ENCODE data around the gene ADGRD1.

Gene ADGRD1

GRCh38 chr12:131008913-131009270, 55.2 kb downstream of the ADGRD1 start:
- DNase-seq, result no peak

GRCh38 chr12:131009595-131010395, 56.1 kb downstream of the ADGRD1 start:
- DNase-seq, result no peak

DNA sequence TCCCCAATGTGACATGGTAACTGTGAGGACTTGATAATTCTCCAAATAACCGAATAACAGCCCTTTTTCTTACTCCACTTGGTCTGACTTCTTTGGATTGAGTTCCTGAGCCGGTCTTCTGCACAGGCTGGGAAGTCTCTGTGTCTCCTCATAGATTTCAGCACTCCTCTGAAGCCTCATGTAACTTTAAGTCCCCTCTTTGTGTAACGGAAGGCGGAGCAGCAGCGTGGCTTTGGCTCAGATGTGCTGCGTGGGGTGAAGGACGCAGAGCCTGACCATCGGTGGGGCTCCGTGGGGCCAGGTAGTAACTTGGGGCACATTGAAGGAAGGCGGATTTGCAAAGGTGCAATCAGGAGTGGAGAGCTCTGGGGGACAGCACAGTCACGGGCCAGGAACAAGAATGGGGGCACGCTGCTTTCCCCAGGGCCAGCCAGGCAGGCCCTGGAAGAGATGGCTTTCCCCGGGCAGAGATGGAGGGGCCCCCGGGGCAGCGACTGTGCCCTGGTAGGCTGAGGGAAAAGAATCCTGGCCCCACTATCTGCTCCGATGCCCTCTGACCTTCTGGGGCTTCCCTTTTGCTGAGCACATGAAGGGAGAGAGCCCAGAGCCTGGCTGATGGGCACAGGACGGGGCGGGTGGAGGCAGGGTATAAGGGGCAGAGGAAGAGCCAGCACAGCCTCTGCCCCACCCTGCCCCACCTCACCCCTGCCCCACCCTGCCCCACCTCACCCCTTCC, 56.9 kb downstream of the ADGRD1 start:
- no peak for DNase-seq

GRCh38 chr12:131011165-131012079, 57.7 kb downstream of the ADGRD1 start:
- DNase-seq, result no peak

DNA sequence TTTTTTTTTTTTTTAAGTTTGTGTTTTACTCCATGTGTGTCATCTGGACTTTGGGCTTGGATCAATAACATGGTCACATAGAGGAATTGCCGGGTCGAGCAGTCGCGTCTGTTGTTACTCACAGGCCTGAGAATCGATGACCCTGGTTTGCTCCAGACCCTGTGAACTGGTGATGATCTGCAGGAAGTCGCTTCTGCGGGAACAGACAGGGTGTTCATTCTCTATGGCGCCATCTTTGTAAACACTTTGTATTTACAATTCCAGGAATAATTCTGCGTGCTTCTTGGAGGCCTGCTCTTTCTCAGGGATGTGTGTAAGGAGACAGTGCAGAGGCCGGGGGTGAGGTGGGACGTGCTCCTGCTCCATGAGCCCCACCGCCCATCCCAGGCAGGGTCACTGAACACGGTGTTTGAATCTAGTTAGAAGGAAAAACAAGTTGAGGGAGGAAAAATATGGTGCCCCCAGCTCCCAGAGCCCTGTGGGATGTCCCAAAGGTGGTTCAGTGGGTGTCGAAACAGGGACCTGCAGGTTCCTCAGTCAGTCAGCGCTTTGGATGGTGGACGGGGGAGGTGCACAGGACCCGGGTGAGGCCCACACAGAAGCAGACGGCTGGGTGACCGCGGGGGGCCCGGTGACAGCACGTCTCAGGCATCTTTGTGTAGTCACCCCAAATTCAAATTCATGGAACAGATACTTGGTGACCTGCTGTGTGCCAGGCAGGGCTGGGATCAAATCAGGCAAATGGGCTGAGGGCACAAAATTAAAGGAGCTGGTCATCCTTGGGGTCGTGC, 58.8 kb downstream of the ADGRD1 start:
- DNase-seq, result no peak

DNA sequence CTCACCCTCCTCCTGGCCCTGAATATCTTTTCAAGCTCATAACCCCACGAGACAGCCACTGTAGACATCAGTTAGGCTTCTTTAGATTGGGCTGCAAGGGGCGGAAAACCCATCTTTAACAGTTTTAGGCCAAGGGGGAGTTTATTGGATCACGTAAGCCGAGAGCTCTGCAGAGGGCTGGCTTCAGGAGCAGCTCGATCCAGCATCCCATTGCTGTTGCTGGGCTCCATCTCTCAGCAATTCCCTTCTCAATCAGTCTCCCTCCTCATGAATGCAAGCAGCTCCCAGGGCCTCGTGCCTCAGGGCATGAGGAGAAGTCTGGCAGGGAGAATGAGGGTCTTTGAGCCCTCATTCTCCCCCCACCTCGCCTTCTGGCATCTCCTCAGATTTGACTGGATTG, 59.4 kb downstream of the ADGRD1 start:
- no peak for DNase-seq

- no peak for DNase-seq
Observed at GRCh38 chr12:131014343-131014742, 60.6 kb downstream of the ADGRD1 start.

DNA sequence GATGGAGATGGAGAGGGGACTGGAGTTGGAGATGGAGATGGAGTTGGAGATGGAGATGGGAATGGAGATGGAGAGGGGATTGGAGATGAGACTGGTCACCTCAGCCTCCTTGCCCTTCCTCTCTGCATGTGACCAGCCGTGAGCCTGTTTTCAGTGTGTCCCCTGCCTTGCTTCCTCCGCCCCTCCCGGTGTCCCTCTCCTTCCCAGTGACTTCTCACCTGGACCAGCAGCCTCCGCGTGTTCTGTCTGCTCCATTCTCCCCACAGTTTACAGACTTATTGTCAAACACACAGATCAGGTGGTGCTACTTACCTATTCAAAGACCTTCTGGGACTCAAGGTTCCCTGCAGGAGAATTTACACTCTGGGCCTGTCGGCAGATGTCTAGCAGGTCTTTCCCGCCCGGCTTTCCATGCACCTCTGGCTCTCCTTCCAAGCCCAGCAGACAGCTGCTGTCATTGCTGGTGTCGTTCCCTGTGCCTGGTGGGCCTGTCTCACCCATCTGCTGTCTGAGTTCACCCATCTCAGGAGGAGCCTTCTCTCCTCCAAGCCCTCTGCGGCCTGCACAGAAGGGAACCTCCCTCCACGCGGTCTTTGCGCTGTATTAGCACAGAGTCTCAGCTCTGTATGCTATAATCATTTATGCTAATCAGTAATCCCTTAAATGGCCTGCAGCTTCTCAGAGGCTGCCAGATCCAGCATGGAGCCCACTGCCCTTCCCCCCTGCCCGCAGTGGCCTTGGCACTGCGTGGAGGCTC, 62.1 kb downstream of the ADGRD1 start:
- DNase-seq, result no peak

- DNase-seq, result no peak
Observed at GRCh38 chr12:131017477-131017991, 63.8 kb downstream of the ADGRD1 start.

DNA sequence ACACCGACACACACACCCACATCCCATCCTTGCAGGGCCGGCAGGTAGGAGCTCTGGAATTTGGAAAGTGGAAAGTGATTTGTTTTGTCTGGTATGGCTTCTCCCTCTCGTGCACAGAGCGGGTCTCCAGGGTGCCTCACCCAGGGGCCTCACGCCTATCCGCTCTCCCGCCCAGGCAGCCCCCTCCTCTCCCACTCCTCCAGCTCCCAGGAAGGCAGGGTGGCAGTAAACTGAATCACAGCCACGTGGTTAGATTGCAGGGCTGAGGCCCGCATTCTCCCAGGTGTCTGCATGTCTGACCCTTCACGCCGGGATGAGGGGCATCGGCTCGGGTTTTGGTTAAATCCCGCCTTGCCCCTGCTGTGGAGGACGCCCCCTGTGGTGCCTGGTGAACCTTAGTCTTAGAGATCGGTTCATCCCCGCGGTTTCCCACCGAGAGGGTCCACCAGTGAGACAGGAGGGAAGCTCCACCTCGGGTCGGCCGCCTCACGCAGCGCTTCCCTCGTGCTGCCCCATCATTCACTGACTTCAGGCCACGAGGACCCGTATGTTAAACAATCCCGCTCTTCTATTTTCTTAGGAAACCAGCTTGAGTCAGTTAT, 64.4 kb downstream of the ADGRD1 start:
- DNase-seq, result no peak

- DNase-seq, result no peak
Observed at GRCh38 chr12:131018808-131019397, 65.2 kb downstream of the ADGRD1 start.

DNA sequence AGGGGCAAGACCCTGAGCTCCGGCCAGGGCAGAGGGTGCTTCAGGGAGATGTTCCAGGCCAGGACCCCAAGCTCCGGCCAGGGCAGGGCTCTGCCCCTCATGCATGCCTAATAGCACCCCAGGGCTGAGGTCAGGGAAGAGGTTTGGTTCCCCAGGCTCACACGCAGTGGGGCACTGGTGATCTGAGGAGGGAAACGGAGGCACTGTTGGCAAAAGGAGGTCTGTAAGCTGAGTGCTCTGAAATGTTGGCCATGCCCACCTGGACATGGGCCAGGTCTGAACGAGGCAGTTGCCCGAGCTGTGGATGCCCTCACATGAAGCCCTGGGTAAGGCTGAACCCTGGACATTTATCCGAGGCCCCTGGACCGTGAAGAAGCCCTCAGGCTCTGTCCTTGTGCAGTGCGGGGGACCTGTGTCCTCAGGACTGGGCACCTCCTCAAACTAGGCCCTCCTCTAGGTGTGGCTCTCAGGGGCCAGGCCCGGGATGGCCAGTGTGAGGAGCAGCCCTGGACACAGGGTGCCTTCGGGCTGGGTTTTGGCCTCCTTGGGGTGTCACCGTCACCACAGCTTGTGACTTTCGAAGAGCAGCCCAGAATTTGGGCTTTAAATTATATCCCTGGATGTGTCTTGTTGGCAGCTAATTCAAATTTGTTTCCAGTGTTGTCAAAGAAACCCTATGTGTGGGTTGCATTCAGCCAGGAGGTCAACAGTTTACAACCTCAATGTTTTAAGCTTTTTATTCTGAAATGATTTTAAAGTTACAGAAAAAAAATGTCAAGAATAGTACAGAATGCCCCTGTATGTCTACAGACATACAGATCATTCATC, 66.8 kb downstream of the ADGRD1 start:
- no peak for DNase-seq

GRCh38 chr12:131021154-131021541, 67.4 kb downstream of the ADGRD1 start:
- no peak for DNase-seq

- DNase-seq, result no peak
Observed at GRCh38 chr12:131024026-131024425, 70.3 kb downstream of the ADGRD1 start.

GRCh38 chr12:131024721-131025120, 71.0 kb downstream of the ADGRD1 start:
- no peak for DNase-seq

- DNase-seq, result no peak
Observed at GRCh38 chr12:131025234-131025633, 71.5 kb downstream of the ADGRD1 start.

GRCh38 chr12:131025939-131026702, 72.4 kb downstream of the ADGRD1 start:
- no peak for DNase-seq

GRCh38 chr12:131026754-131027153, 73.0 kb downstream of the ADGRD1 start:
- no peak for DNase-seq

DNA sequence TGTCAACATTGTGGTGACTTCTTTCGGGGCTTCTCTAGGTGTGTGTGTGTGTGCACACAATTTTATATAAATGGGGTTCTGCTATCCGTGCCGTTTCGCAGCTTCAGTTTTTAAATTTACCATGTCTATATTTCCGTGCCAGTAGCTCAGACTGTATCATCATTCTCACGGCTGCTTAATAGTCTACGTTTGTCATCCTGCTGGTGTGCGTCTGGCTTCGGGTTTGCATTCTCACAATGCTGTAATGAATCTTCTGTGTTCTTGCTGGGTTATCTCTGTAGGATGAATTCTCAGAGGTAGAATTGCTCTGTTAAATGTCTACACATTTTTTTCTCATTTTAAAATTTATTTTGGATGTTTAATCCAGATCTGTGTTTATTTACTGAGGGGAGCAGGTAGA, 73.6 kb downstream of the ADGRD1 start:
- DNase-seq, result no peak

Measured in Kasumi-1 (cell line).